A673 (cell line): ENCODE results near the gene TXNDC2.

ENCODE experiments used
- CTCF ChIP-seq: fragments of 300-800, 200-600 bp; sonication (generic); conservative IDR thresholded peaks from 2 replicates; pipeline ENCODE4 v1.5.1; 2017; ENCODE audit warnings: low read depth, mild to moderate bottlenecking, antibody characterized with exemption, low read length, moderate library complexity, mixed read lengths
- EZH2 ChIP-seq: fragments of 200-600 bp; sonication (generic); IDR thresholded peaks from 2 replicates; pipeline ENCODE4 v1.6.1; 2017; ENCODE audit warnings: borderline replicate concordance, low read depth, mild to moderate bottlenecking, mixed read lengths, antibody characterized with exemption, low read length; ENCODE audit not compliant: poor library complexity, severe bottlenecking

GRCh38 chr18:9855681-9856080, 30.1 kb upstream of the TXNDC2 start:
- no peak for TF ChIP-seq CTCF
- TF ChIP-seq EZH2, result no peak
